ENCODE data around the gene TMED8. TPM values are rescaled to one million over a fixed set of nuclear protein-coding genes. Genes with fewer than 3 reads are reported as not detected.
"Not testable (repeated sequence)": the region's sequence is repeated elsewhere in the genome, so short reads cannot be mapped to it uniquely, and the experiment has no call there.

The TMED8 gene
- total and polyA plus RNA-seq, 4 donors, result 2.5 to 9.4 (median 6.0) TPM

- ATAC-seq (ENCODE audit: low FRiP score) (no peak), DNase-seq (no peak)
- WGBS, 2 donors, result 88 to 93% methylated on average over 3 of the region's 3 CpGs
- no peak overlapping the region for H3K27ac ChIP-seq (ENCODE audit: low read depth in 1 of 2, low read length in 2 of 2)
- no peaks in the 10 kb centered on the region for H3K4me1 ChIP-seq (ENCODE audit: control insufficient read depth in 1 of 2, insufficient read depth in 2 of 2, low read length in 2 of 2)
- no peaks in the 10 kb centered on the region for H3K27me3 ChIP-seq (ENCODE audit: control insufficient read depth in 1 of 2, insufficient read depth in 2 of 2, low read length in 1 of 2)
- H3K36me3 ChIP-seq (ENCODE audit: control insufficient read depth in 1 of 2, insufficient read depth in 2 of 2, low read length in 1 of 2), result peaks cover 0 to 3% of the 10 kb centered on the region in 2 donors
- no peak overlapping the region for H3K4me3 ChIP-seq (ENCODE audit: low read length in 2 of 2)
- no peaks in the 10 kb centered on the region for H3K9me3 ChIP-seq (ENCODE audit: control insufficient read depth, low read length)
- intact Hi-C loops (cut with DNase I), result no loop called here
Observed at GRCh38 chr14:77337880-77338279, 39.0 kb downstream of the TMED8 start.

GRCh38 chr14:77337255-77337654 lies 39.6 kb downstream of the TMED8 start:
- DNase-seq; ATAC-seq (ENCODE audit: low FRiP score); H3K9me3 ChIP-seq (ENCODE audit: control insufficient read depth, low read length); H3K27me3 ChIP-seq (ENCODE audit: control insufficient read depth in 1 of 2, insufficient read depth in 2 of 2, low read length in 1 of 2); H3K4me3 ChIP-seq (ENCODE audit: low read length in 2 of 2); intact Hi-C loops (cut with DNase I); H3K27ac ChIP-seq (ENCODE audit: low read depth in 1 of 2, low read length in 2 of 2); H3K4me1 ChIP-seq (ENCODE audit: control insufficient read depth in 1 of 2, insufficient read depth in 2 of 2, low read length in 2 of 2); H3K36me3 ChIP-seq (ENCODE audit: control insufficient read depth in 1 of 2, insufficient read depth in 2 of 2, low read length in 1 of 2): not testable (repeated sequence)
- WGBS, 2 donors, result 92 to 94% methylated on average over 9 of the region's 9 CpGs

GRCh38 chr14:77335576-77335975 lies 41.3 kb downstream of the TMED8 start:
- 89 to 92% methylated on average over 3 of the region's 3 CpGs for WGBS, 2 donors
- intact Hi-C loops (cut with DNase I), result no loop called here
- Histone ChIP-seq H3K36me3 (ENCODE audit: control insufficient read depth in 1 of 2, insufficient read depth in 2 of 2, low read length in 1 of 2) (peaks cover 0 to 2% of the 10 kb centered on the region in 2 donors), H3K9me3 (ENCODE audit: control insufficient read depth, low read length) (no peaks in the 10 kb centered on the region), H3K27ac (ENCODE audit: low read depth in 1 of 2, low read length in 2 of 2) (no peak overlapping the region), H3K4me1 (ENCODE audit: control insufficient read depth in 1 of 2, insufficient read depth in 2 of 2, low read length in 2 of 2) (no peaks in the 10 kb centered on the region), H3K27me3 (ENCODE audit: control insufficient read depth in 1 of 2, insufficient read depth in 2 of 2, low read length in 1 of 2) (no peaks in the 10 kb centered on the region), H3K4me3 (ENCODE audit: low read length in 2 of 2) (no peak overlapping the region)
- no peak for ATAC-seq (ENCODE audit: low FRiP score)
- DNase-seq, result no peak

GRCh38 chr14:77329872-77330271 lies 47.0 kb downstream of the TMED8 start:
- no peaks in the 10 kb centered on the region for H3K4me1 ChIP-seq (ENCODE audit: control insufficient read depth in 1 of 2, insufficient read depth in 2 of 2, low read length in 2 of 2)
- no peaks in the 10 kb centered on the region for H3K27me3 ChIP-seq (ENCODE audit: control insufficient read depth in 1 of 2, insufficient read depth in 2 of 2, low read length in 1 of 2)
- no peak overlapping the region for H3K27ac ChIP-seq (ENCODE audit: low read depth in 1 of 2, low read length in 2 of 2)
- no peaks in the 10 kb centered on the region for H3K9me3 ChIP-seq (ENCODE audit: control insufficient read depth, low read length)
- WGBS, 2 donors, result 81 to 85% methylated on average over 7 of the region's 7 CpGs
- H3K4me3 ChIP-seq (ENCODE audit: low read length in 2 of 2), result no peak overlapping the region
- DNase-seq (no peak), ATAC-seq (ENCODE audit: low FRiP score) (no peak)
- intact Hi-C loops (cut with DNase I), result no loop called here
- no peaks in the 10 kb centered on the region for H3K36me3 ChIP-seq (ENCODE audit: control insufficient read depth in 1 of 2, insufficient read depth in 2 of 2, low read length in 1 of 2)

- Histone ChIP-seq H3K4me1 (ENCODE audit: control insufficient read depth in 1 of 2, insufficient read depth in 2 of 2, low read length in 2 of 2) (no peaks in the 10 kb centered on the region), H3K9me3 (ENCODE audit: control insufficient read depth, low read length) (no peaks in the 10 kb centered on the region), H3K4me3 (ENCODE audit: low read length in 2 of 2) (no peak overlapping the region), H3K27me3 (ENCODE audit: control insufficient read depth in 1 of 2, insufficient read depth in 2 of 2, low read length in 1 of 2) (no peaks in the 10 kb centered on the region), H3K27ac (ENCODE audit: low read depth in 1 of 2, low read length in 2 of 2) (no peak overlapping the region), H3K36me3 (ENCODE audit: control insufficient read depth in 1 of 2, insufficient read depth in 2 of 2, low read length in 1 of 2) (no peaks in the 10 kb centered on the region)
- intact Hi-C loops (cut with DNase I), result no loop called here
- DNase-seq, result no peak
- 96 to 100% methylated on average over 1 of the region's 1 CpG for WGBS, 2 donors
- ATAC-seq (ENCODE audit: low FRiP score), result no peak
Observed at GRCh38 chr14:77327111-77327510, 49.8 kb downstream of the TMED8 start.

- Histone ChIP-seq H3K36me3 (ENCODE audit: control insufficient read depth in 1 of 2, insufficient read depth in 2 of 2, low read length in 1 of 2) (no peaks in the 10 kb centered on the region), H3K4me3 (ENCODE audit: low read length in 2 of 2) (no peak overlapping the region), H3K27me3 (ENCODE audit: control insufficient read depth in 1 of 2, insufficient read depth in 2 of 2, low read length in 1 of 2) (no peaks in the 10 kb centered on the region), H3K4me1 (ENCODE audit: control insufficient read depth in 1 of 2, insufficient read depth in 2 of 2, low read length in 2 of 2) (no peaks in the 10 kb centered on the region), H3K27ac (ENCODE audit: low read depth in 1 of 2, low read length in 2 of 2) (no peak overlapping the region), H3K9me3 (ENCODE audit: control insufficient read depth, low read length) (no peaks in the 10 kb centered on the region)
- 87 to 93% methylated on average over 3 of the region's 3 CpGs for WGBS, 2 donors
- intact Hi-C loops (cut with DNase I), result no loop called here
- DNase-seq (no peak), ATAC-seq (ENCODE audit: low FRiP score) (no peak)
Observed at GRCh38 chr14:77325746-77326094, 51.2 kb downstream of the TMED8 start.

- intact Hi-C loops (cut with DNase I), result loop anchor here (5.0 kb wide), 1 partner anchor 132 kb away; the partner anchor contains the start of genes AHSA1 (in 2 of the 2) and VIPAS39 (in 2 of the 2)
- no peak for DNase-seq
- Histone ChIP-seq H3K4me3 (ENCODE audit: low read length in 2 of 2) (no peak overlapping the region), H3K27ac (ENCODE audit: low read depth in 1 of 2, low read length in 2 of 2) (no peak overlapping the region), H3K9me3 (ENCODE audit: control insufficient read depth, low read length) (no peaks in the 10 kb centered on the region), H3K36me3 (ENCODE audit: control insufficient read depth in 1 of 2, insufficient read depth in 2 of 2, low read length in 1 of 2) (no peaks in the 10 kb centered on the region), H3K27me3 (ENCODE audit: control insufficient read depth in 1 of 2, insufficient read depth in 2 of 2, low read length in 1 of 2) (no peaks in the 10 kb centered on the region), H3K4me1 (ENCODE audit: control insufficient read depth in 1 of 2, insufficient read depth in 2 of 2, low read length in 2 of 2) (no peaks in the 10 kb centered on the region)
- ATAC-seq (ENCODE audit: low FRiP score), result no peak
- 65 to 71% methylated on average over 11 of the region's 11 CpGs for WGBS, 2 donors
Observed at GRCh38 chr14:77324816-77325745, 51.8 kb downstream of the TMED8 start.

GRCh38 chr14:77324289-77324688 lies 52.6 kb downstream of the TMED8 start:
- DNase-seq, result no peak
- no peaks in the 10 kb centered on the region for H3K27me3 ChIP-seq (ENCODE audit: control insufficient read depth in 1 of 2, insufficient read depth in 2 of 2, low read length in 1 of 2)
- no peak overlapping the region for H3K4me3 ChIP-seq (ENCODE audit: low read length in 2 of 2)
- no peak overlapping the region for H3K27ac ChIP-seq (ENCODE audit: low read depth in 1 of 2, low read length in 2 of 2)
- no peaks in the 10 kb centered on the region for H3K4me1 ChIP-seq (ENCODE audit: control insufficient read depth in 1 of 2, insufficient read depth in 2 of 2, low read length in 2 of 2)
- intact Hi-C loops (cut with DNase I), result loop anchor here (5.0 kb wide), 1 partner anchor 133 kb away; the partner anchor contains the start of genes AHSA1 (in 2 of the 2) and VIPAS39 (in 2 of the 2)
- no peak for ATAC-seq (ENCODE audit: low FRiP score)
- H3K36me3 ChIP-seq (ENCODE audit: control insufficient read depth in 1 of 2, insufficient read depth in 2 of 2, low read length in 1 of 2), result no peaks in the 10 kb centered on the region
- 90 to 94% methylated on average over 3 of the region's 3 CpGs for WGBS, 2 donors
- no peaks in the 10 kb centered on the region for H3K9me3 ChIP-seq (ENCODE audit: control insufficient read depth, low read length)

GRCh38 chr14:77323571-77323970 lies 53.3 kb downstream of the TMED8 start:
- H3K27ac ChIP-seq (ENCODE audit: low read depth in 1 of 2, low read length in 2 of 2), result no peak overlapping the region
- no peak for DNase-seq
- 94 to 97% methylated on average over 4 of the region's 4 CpGs for whole genome bisulfite sequencing, 2 donors
- no peak for ATAC-seq (ENCODE audit: low FRiP score)
- intact Hi-C loops (cut with DNase I), result loop anchor here (5.0 kb wide), 1 partner anchor 134 kb away; the partner anchor contains the start of genes AHSA1 (in 2 of the 2) and VIPAS39 (in 2 of the 2)
- no peaks in the 10 kb centered on the region for H3K27me3 ChIP-seq (ENCODE audit: control insufficient read depth in 1 of 2, insufficient read depth in 2 of 2, low read length in 1 of 2)
- no peaks in the 10 kb centered on the region for H3K9me3 ChIP-seq (ENCODE audit: control insufficient read depth, low read length)
- no peaks in the 10 kb centered on the region for H3K4me1 ChIP-seq (ENCODE audit: control insufficient read depth in 1 of 2, insufficient read depth in 2 of 2, low read length in 2 of 2)
- no peak overlapping the region for H3K4me3 ChIP-seq (ENCODE audit: low read length in 2 of 2)
- no peaks in the 10 kb centered on the region for H3K36me3 ChIP-seq (ENCODE audit: control insufficient read depth in 1 of 2, insufficient read depth in 2 of 2, low read length in 1 of 2)
